Measurements from ENCODE around the gene TMEM255B.

DNA sequence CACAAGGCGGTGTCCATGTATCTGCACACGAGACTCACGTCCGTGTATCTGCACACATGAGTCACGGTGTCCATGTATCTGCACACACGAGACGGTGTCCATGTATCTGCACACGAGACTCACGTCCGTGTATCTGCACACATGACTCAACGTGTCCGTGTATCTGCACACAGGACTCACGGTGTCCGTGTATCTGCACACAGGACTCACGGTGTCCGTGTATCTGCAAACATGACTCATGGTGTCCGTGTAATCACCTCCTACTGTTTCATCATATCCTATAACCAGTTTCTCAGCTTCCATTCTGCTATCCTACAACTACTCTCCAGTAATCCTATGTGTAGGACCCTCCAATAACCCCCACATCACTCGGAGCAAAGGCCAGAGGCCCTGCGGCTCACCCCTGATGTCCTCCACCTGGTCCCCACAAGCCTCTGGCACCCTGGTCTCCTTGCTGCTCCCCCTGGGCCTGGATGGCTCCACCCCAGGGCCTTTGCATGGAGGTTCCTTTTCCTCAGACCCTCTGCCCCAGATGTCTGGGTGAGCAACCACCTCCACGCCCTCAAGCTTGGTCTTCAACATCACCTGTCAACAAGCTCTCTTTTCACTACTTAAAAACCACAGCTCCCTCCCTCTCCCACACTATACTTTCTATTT lies 2.5 kb upstream of the TMEM255B start:
- TF ChIP-seq, protein P1, sequence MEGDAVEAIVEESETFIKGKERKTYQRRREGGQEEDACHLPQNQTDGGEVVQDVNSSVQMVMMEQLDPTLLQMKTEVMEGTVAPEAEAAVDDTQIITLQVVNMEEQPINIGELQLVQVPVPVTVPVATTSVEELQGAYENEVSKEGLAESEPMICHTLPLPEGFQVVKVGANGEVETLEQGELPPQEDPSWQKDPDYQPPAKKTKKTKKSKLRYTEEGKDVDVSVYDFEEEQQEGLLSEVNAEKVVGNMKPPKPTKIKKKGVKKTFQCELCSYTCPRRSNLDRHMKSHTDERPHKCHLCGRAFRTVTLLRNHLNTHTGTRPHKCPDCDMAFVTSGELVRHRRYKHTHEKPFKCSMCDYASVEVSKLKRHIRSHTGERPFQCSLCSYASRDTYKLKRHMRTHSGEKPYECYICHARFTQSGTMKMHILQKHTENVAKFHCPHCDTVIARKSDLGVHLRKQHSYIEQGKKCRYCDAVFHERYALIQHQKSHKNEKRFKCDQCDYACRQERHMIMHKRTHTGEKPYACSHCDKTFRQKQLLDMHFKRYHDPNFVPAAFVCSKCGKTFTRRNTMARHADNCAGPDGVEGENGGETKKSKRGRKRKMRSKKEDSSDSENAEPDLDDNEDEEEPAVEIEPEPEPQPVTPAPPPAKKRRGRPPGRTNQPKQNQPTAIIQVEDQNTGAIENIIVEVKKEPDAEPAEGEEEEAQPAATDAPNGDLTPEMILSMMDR (IDR thresholded peaks at IDR 0.05): no peak
- TF ChIP-seq POLR2A (IDR thresholded peaks at IDR 0.05): no peak
